ENCODE results near the gene STK24.
A peak's percentile ranks its signal among the peaks of the same experiment; 100 is the strongest.

STK24 gene

DNA sequence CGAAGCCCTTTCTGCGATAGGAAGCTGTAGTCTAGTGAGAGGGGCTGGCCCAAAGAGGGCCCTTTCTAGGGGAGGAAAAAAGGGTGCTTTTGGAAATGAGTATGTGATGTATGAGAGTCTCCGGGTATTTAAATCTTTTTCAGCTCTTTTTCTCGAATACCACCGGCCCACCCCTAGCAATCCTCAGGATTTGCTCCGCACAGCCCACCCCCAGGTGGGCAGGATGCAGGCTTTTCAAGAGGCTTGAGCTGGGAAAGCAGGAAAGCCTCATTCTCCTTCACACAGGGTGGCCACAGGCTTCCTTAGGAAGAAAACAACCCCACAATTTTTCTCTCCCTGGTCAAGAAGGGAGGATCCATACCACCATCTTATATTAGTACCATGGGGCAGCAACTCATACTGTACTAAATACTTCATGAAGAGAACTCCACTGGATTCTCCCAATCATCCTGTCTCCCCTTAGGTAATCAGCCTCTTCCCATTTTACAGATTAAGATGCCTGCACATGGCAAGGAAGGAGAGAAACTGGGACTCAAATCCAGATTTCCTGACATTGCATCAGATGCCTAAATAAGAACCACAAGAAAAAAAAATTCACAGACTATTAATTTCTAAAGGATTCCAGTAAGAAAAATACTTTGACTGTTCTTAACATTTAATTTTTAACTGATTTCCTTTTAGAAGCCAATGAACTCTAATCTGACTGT lies 84.4 kb downstream of the STK24 start:
- no peak for DNase-seq (ENCODE audit: low read depth in 2 of 2)

DNA sequence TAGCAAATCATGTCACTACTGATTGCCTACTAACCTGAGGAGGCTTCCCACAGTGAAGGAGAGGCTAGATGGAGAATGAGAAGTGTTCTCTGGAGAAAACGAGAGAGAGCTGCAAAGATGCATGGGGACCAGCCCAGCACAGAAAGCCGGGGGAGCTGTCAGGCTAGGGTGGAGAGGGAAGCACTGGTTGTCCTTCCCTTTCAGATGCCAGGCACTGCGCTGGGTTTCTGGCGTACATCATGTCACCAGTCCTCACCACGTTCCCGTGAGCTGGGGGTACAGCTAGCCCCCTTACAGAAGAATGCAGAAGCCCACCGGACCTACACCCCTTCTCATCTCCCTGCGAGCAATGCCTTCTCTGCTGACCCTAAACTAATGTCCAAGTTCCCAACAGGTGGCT lies 86.0 kb downstream of the STK24 start:
- DNase-seq (ENCODE audit: low read depth in 2 of 2), result no peak

DNA sequence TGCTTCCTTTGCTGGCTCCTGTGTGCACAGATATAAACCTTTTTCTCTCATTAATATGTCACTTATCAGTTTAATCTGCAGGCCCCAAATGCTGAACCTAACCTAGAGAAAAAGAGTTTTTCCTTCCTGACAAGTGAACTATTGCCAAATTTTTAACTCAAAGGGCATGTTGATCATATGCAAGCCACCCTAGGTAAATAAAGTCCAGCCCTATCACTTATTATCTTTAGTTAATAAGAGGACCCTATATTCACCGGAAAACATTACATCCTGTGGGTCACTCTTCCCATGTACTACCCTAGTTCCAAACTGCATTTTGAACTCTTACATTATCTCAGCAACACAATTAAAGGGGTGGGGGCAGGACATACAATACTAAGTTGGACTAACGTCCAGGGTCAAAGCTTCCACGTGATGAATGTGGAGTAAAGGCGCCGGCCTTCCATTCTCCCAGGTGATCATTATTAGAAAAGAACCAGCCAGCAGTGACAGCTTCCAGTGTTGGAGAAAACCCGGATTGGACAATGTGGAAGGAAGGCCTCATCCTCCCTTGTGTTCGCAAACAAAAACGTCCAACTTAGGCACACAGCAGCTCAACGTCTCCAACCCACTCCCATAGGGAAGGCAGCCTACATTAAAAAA lies 86.6 kb downstream of the STK24 start:
- no peak for DNase-seq (ENCODE audit: low read depth in 2 of 2)

DNA sequence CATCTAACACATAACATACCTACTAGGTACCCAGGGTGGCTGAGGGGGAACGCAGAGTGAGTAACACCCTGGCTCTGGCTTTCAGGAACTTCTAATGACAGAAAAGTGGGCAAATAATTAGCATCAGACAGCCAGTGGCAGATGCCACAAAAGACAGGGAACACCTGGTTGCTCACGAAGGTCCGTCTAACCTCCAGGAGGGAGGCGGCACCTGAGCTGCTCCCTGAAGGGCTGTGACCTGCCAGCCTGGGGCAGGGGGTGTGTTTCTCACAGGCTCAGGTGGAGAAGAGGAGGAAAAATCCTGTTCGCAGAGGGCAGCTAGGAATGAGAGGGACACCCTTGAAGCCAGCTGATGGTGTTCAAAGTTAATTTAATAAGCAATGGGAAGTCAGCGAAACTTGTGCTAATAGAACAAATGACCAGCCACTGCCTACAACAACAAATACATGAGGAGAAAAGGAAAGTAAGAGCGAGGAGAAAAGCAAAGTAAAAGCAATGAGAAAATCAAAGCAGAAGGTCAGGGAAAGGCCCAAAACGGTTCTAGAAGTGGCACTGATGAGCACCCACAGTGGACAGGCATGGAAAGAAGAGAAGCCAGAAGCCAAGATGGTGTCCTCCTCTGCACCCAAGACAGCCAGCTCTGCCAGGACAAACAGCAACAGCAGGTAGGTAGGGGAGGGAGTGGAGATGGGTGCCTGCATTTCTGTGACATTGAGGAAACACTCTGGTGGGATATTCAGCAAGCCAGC lies 87.3 kb downstream of the STK24 start:
- no peak for DNase-seq (ENCODE audit: low read depth in 2 of 2)

DNA sequence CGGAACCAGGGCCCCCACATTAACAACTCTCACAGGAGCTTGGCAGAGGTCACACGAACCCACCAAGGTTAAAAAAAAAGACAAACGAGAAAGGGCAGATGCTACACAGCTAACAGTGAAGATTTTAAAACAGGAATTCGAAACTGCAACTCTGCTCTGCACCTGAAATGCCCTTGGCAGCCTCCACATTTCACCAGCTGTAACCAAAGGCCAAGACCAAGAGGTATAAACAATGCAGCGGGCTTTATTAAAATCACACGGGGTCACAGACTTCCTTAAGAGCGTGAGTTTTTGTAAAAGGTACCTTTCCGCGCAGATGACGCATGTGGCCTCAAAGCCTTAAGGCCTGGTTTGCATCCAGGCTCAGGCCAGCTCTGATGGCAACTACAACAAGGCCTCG lies 88.2 kb downstream of the STK24 start:
- no peak for DNase-seq (ENCODE audit: low read depth in 2 of 2)

DNA sequence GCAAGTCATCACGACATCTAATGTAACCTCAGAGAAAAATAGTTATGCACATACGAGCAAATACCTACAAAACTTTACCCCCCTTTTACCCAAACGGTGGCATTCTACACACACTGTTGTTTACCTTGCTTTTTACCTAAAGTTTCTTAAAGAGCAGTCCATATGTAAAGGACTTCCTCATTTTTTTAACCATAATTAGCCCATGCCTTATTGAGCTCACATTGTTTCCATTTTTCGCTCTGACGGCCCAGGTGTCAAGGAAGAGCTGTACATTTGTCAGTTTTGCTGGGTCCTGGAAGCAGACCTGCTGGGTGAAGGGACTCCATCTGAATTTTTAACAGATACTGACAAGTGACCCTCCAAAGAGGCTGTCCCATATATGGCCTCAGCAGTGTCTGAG lies 89.4 kb downstream of the STK24 start:
- DNase-seq (ENCODE audit: low read depth in 2 of 2), result no peak

DNA sequence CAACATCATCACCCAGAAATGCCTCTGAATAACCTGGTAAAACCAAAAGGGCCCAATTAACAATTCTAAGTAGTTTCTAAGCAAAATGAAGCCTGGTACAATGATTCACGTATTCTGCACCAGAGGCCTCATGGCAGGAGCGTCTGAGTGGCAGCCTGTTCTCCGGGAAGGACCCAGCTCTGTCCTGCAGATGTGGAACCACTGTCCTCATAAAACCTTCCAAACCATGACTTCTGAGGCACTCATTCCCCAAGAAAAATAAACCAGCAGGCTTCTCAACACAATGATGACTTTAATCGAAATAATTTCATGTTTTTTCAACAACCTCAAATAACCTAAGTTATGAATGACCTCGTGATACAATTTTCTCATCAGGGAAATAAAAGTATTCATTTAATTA lies 89.9 kb downstream of the STK24 start:
- DNase-seq (ENCODE audit: low read depth in 2 of 2), result no peak

DNA sequence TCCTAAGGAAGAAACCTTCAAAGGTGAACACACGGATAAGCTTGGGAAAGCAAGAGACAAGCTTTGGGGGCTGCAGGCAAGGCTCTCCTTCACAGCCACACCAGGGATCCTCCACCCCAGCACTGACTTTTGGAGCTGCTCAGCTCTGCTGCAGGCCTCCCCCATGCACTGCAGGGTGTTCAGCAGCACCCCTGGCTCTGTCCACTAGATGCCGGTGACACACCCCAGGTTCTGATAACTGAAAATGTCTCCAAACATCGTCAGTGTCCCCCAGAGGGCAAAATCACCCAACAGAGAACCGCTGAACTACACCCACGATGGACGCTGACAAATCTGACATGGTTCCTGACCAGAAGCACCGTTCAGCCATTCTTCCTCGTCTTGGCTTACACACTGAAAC lies 90.5 kb downstream of the STK24 start:
- no peak for DNase-seq (ENCODE audit: low read depth in 2 of 2)

DNA sequence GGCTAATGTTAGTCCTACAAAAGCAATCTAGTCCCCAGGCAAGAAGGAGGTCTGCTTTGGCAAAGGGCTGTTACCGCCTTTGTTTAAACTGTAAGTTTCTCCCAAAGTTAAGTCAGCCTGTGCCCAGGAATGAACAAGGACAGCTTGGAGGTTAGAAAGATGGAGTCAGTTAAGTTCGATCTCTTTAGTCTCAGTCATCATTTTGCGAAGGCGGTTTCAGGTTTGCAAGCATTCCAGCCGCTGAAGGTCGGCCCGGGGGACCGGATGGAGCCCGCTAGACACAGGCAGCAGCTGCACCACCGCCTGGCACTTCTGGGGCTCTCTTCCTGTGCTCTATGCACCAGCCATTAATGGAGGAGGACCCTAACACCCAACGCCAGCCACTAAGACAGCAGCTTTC lies 91.3 kb downstream of the STK24 start:
- no peak for DNase-seq (ENCODE audit: low read depth in 2 of 2)

DNA sequence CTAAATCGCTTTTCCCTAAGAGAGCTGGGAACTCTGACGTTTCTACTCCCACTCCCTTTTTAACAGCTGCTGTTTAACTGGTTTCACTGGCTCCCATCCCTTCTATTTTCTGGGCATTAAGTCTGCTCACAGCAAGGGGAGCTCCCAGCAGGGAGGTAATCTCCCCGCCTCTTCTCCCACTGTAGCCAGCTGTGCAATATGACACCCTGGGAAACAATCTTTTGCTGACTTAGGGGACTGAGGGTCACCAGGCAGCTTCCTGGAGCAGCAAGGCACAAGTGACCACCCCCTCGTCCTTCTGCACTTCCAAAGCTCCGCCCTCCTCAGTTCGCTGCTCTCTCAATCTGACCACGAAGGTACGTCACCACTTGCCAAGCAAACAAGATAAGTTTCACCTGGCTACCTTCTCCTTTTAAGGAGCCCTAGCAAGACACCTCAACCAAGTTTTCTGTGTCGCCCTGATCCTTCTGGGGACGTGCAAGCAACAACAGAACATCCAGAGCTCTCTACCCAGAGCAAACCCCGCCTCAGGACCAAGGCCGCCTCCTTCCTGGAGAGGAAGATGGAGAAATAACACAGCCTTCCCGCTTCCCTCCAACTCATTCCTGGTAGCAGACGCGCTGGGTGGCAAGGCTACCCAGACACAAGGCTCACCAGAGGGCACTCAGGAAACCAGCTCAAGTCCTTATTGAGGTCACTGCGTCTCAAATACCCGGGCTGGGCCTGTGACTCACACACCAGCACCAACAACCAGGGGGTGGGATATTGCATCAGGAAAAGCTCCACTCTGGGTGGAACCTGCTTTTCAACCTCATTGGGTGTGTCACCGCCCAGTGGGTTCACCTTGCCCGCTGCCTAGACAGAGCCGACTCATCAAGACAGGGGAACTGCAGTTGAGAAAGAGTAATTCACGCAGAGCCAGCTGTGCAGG lies 92.4 kb downstream of the STK24 start:
- DNase-seq (ENCODE audit: low read depth in 2 of 2), result peak in 1 of 2 donors; percentile 51

DNA sequence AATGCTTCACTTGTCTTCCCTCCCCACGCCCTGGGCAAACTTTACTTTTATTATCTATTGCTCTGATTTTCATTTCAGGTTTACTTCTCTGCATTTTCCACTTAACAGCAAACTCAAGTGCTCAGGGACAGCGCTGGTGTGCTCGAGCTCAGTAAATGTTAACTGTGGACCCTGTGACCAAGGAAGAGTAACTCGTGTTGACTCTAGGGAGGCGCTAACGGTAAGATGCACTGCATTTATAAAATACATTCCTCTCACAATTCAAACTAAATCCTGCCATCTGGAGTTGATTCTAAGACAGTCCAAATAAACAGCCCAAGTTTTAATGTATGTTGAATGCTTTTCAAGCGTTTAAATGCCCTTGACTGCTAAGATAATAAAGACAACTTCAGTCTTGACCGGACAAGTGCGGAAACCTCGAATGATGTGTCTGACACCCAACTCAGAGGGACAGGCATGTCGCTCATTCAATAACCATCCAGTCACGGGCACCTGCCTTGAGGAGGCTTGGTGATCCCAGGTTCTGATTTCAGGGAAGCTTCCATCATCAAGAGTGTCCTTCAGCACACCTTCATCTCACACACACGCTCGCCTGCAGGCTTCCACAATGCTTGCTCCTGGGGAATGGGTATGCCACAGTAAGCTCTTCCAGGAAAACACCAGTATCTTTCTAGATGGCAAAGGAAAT lies 93.2 kb downstream of the STK24 start:
- no peak for DNase-seq (ENCODE audit: low read depth in 2 of 2)

DNA sequence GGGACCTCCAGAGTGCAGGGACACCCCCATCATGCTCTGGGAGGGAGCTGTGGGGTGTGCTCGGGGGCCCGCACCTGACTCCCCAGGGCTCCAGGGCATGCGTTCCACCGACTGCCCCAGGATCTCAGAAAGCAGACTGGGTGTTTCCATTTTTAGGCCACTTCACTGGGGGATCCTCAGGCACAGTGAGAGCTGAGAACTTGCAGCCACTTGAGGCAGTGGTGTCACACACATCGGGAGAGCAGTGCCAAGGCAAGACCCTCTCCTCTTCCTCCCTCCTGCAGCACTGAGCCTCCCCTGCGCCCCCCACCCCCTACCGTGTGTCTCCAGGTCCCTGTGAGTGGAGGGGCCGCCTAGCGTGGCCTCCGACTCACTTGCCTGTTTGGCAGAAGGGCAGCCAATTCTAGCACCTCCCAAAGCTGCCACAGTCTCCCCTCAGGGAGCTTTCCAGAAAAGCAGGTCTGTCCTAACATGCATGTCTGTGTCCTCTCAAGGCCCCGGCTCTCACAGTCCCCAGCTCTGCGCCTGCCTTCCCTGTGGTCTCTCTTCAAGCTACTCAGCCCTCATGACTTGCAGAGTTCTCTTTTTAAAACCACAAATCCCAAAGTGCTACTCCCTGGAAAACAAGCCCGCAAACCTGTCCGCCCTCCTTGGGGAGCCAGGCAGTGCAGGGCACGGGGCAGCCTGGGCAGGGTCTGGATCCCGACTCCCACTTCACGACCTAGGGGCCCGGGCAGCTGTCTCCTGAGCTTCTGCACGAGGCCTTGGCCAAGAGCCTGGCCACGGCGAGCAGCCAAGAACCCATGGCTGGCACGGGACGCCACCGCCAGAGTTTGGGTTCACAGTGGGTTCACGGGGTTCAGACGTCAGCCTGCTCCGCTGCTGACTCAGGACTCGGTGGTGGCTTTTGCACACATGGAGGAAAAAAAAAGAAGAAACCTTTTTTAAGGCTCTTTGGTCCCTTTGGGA lies 94.1 kb downstream of the STK24 start:
- DNase-seq (ENCODE audit: low read depth in 2 of 2), result no peak

DNA sequence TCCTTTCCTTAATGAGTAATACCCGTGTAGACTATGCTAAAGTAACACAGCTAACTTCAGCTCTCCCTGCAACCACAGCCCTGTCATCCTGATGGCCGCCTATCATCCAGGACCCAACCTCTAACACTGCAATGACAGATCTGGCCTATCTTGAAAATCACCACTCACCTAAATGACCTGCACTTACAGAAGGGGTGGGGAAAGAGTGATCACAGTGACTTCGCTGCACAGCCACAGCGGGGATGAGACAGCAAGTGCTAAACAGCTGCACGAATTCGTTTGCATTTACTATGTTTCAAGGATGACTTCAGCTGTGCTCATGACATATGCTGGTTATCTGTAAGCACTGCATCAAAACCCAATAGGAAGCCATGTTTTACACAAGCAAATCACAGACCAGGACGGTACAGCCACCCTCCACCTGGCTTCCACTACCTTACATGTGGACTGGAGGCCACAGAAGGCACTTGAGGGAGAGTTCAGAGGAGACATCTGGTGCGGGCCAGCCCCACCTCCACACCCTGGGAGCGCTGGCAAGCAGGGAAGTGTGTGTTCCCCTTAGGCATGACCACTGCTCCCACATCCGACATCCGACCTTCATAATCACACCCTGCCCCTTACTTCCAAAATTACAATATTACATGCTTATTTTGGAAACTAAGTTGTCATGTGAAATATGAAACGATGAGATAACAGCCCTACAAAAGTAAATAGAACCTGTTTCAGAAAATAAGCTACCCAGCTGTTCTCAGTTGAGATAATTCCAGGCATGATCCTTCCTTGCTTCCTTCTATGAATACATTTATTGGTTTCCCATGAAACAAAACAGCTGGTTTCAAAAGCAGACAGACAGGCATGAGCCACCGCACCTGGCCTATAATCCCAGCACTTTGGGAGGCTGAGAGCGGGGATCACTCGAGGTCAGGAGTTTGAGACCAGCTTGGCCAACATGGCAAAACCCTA lies 95.7 kb downstream of the STK24 start:
- no peak for DNase-seq (ENCODE audit: low read depth in 2 of 2)

DNA sequence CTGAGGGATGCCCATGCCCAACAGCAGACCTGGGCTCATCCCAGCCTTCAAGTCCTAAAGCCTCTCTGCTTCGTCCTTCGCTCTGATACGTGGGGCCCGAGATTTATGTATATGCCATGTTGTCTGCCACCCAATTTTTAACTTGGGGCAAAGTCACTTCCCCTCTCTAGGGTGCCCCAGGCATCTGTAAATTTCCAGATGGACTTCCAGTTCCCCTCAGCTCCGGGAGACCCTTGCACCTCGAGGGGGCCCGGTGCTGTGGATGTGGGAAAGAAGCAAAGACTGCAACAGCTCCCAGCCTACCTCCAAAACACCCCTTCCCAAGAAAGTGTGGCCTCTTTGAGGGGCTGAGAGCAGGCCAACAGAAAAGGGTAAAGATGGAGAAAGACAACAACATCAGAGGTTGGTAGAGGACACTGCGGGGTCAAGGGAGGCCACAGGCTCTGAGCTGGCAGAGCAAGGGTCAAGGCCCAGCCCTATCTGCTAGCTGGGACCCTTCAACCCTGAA lies 97.4 kb downstream of the STK24 start:
- no peak for DNase-seq (ENCODE audit: low read depth in 2 of 2)

DNA sequence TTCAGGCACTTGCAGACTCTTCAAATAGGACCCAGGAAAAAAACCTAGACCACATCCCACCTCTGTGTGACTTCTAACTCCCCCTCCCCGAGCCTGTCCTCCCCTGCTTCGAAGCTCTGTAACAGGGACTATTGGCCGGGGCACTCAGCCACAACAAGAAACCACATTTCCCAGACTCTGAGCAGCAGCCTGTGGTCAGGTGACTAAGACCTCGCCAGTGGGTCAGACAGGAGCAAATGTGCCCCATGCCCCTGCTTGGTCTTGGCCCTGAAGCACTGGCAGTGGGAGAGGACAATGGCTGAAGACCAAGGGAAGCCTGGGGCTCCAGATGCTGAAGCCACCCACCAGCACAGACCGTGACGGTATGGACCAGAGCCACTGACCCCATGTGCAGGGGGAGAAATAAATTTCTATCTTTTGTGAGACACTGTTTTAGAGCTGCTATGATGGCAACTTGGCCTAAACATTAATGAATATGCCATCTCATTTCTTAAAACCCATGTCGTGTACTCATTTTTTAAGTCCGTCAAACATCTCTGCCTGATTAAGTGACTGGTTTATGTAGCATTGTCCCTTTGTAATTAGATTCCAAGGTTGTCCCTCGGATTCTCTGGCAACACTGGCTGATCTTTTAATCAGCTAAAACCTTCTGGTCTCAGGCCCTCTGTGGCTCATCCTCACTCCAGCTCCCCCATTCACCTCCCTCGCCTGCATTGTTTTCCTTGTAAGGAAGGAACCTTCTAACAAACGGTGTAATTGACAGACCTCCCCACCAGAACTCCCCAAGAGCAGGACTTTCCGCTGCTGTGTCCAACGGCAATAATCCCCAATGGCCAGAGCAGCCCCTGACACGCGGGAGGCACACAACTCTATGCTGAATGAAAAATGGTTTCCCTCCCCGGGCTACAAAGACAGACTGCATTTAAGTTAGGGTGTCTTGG lies 98.4 kb downstream of the STK24 start:
- no peak for DNase-seq (ENCODE audit: low read depth in 2 of 2)

DNA sequence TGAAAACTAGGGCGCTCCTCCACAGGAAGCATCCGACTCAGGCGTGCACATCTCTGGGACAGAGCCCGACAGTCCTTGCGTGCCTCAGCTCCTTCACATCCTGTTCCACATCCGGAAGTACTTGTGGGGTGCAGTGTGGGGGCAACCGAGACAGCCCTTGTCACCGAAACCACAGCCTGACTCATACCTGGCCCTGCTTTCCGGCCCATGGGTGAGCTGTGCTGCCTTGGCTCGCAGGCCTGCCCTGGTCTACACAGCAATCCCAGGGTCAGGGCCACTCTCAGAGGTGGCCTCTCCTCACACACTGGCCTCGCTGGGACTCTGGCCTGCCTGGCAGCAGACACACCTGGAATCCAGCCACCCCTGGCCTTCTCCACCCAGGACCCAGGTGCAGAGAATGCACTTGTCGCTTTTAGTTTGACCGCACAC lies 100.4 kb downstream of the STK24 start:
- DNase-seq (ENCODE audit: low read depth in 2 of 2), result peak; percentile 74 to 87

DNA sequence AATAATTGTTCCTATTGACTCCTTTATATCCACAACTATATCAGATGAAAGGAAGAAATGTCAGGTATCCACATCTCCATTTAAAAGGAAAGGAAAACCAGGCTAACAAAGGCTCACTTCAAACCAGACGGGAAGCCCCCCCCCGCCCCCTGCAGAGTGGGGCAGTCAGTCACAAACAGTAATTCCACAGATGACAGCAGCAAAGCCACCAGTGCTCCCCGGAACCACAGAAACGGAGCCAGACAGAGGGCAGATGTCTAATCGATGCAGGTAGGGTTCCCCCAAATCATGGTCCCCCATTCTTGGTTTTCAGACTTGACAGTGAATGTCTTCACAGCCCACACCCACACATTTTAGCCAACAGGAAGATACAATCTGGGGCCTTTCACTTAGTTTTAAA lies 100.8 kb downstream of the STK24 start:
- DNase-seq (ENCODE audit: low read depth in 2 of 2), result peak in 1 of 2 donors; percentile 42

DNA sequence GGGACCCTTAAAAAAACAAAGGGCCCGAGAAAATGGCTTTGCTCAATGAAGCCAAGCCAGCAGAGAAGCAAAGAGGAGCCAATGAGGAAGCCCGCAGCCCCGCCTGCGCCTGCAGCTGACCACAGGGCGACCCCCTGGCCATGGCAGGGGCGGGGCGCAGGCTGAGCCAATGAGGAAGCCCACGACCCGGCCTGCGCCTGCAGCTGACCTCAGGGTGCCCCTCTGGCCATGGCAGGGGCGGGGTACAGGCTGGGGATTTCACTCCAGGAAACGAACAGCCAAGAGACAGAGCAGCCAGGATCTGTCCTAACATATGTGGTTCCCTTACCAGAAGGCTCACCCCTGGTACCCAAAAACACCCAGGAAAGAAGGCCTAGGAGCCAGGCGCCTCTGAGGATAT lies 101.4 kb downstream of the STK24 start:
- DNase-seq (ENCODE audit: low read depth in 2 of 2), result no peak
